ENCODE data around the gene LAX1. TPM values are rescaled to one million over a fixed set of nuclear protein-coding genes. Genes with fewer than 3 reads are reported as not detected.

The LAX1 gene
- total and polyA plus RNA-seq, 10 of the 15 experiments (the other 5 are each of a cell fraction or from before 2014, with no cell fraction given): 2.1 to 15.0 (median 9.0) TPM

GRCh38 chr1:203807196-203807595 lies 42.2 kb downstream of the LAX1 start:
- Histone ChIP-seq H3K9ac (ENCODE audit: control insufficient read depth, insufficient read depth, low read length) (no peak overlapping the region), H3K27me3 (replicated peaks in 1 of 2; ENCODE audit: control insufficient read depth in 2 of 2, insufficient read depth in 2 of 2, low read length in 1 of 2) (no peaks in the 10 kb centered on the region), H3K4me2 (ENCODE audit: control insufficient read depth, insufficient read depth) (no peak overlapping the region), H2AFZ (ENCODE audit: control insufficient read depth, low read depth, low read length) (no peak overlapping the region), H4K20me1 (ENCODE audit: control insufficient read depth, insufficient read depth) (no peaks in the 10 kb centered on the region; the same call in 1 of the 2 replicates), H3K4me1 (ENCODE audit: control insufficient read depth, insufficient read depth, low read length) (no peaks in the 10 kb centered on the region), H3K79me2 (ENCODE audit: control insufficient read depth, insufficient read depth, low read length) (peaks cover 21% of the 10 kb centered on the region), H3K27ac (ENCODE audit: control insufficient read depth, insufficient read depth) (no peak overlapping the region), H3K36me3 (ENCODE audit: control insufficient read depth in 2 of 2, insufficient read depth in 2 of 2, low read length in 1 of 2) (peaks cover 1 to 21% of the 10 kb centered on the region in 2 experiments), H3K9me3 (replicated peaks; ENCODE audit: control insufficient read depth, insufficient read depth, low read length) (no peaks in the 10 kb centered on the region), H3K4me3 (no peak overlapping the region)
- ChIA-PET SMC1A (ENCODE audit: uncharacterized antibody, unreplicated experiment) (interaction anchor here (0.7 to 1.2 kb wide), 4 partner anchors 10 to 29 kb away, joined by 3 to 6 read pairs (median 4); no protein-coding TSS in a partner anchor), RAD21 (ENCODE audit: unreplicated experiment) (interaction anchor here (1.0 kb wide), 1 partner anchor 591 kb away, joined by 4 read pairs; no protein-coding TSS in a partner anchor), CTCF (no interaction called here), POLR2A (interaction anchor here (0.5 to 0.6 kb wide), 2 partner anchors 638 to 708 kb away, joined by 3 read pairs; no protein-coding TSS in a partner anchor)
- intact Hi-C loops (cut with micrococcal nuclease; ENCODE audit: unreplicated experiment) (no loop called here), in situ Hi-C loops (cut with MboI) (no loop called here)
- BruUV-seq (replicated peaks): no TSS peak
- DNase-seq (ENCODE audit: low read depth, low spot score) (no peak), ATAC-seq (no peak), FAIRE-seq (no peak)
- no peak for TF ChIP-seq TBL1XR1 (IDR thresholded peaks at IDR 0.05; ENCODE audit: low read depth, low read length)
- no peak for TF ChIP-seq NR2F1 (conservative IDR thresholded peaks at IDR 0.05)
- no peak for TF ChIP-seq ZZZ3 (IDR thresholded peaks at IDR 0.05; ENCODE audit: control insufficient read depth, insufficient read length, low read depth)
- TF ChIP-seq, protein P1, sequence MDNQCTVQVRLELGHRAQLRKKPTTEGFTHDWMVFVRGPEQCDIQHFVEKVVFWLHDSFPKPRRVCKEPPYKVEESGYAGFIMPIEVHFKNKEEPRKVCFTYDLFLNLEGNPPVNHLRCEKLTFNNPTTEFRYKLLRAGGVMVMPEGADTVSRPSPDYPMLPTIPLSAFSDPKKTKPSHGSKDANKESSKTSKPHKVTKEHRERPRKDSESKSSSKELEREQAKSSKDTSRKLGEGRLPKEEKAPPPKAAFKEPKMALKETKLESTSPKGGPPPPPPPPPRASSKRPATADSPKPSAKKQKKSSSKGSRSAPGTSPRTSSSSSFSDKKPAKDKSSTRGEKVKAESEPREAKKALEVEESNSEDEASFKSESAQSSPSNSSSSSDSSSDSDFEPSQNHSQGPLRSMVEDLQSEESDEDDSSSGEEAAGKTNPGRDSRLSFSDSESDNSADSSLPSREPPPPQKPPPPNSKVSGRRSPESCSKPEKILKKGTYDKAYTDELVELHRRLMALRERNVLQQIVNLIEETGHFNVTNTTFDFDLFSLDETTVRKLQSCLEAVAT (IDR thresholded peaks at IDR 0.05): no peak
- no peak for TF ChIP-seq USF1 (IDR thresholded peaks at IDR 0.05; ENCODE audit: borderline replicate concordance, extremely low read length, insufficient read depth, low read depth, low read length)
- TF ChIP-seq SMAD5 (IDR thresholded peaks at IDR 0.05; ENCODE audit: low read depth): no peak
- TF ChIP-seq SMARCA5 (IDR thresholded peaks at IDR 0.05): no peak
- TF ChIP-seq KDM1A (IDR thresholded peaks at IDR 0.05; ENCODE audit: borderline replicate concordance): no peak
- TF ChIP-seq RB1 (IDR thresholded peaks at IDR 0.05; ENCODE audit: borderline replicate concordance): no peak
- no peak for TF ChIP-seq YY1 (IDR thresholded peaks at IDR 0.05; ENCODE audit: low read depth, low read length)
- no peak for TF ChIP-seq ESRRA (IDR thresholded peaks at IDR 0.05; ENCODE audit: low read length)
- WGBS (ENCODE audit: insufficient coverage, insufficient replicate concordance, low lambda C conversion rate, missing lambda C conversion rate): 95% methylated on average over 2 of the region's 2 CpGs

All from GM12878 (cell line).